ENCODE results near the gene LRRC1.

- no peak for TF ChIP-seq POLR2AphosphoS5 (IDR thresholded peaks at IDR 0.05; ENCODE audit: low read length)
- no peak for TF ChIP-seq RAD21 (IDR thresholded peaks at IDR 0.05; ENCODE audit: insufficient read depth, low read depth, low read length)
- TF ChIP-seq REST (IDR thresholded peaks at IDR 0.05; ENCODE audit: low read depth, low read length), result no peak
- no peak for TF ChIP-seq ELK1 (IDR thresholded peaks at IDR 0.05; ENCODE audit: low read depth, low read length)
- TF ChIP-seq POLR2A (IDR thresholded peaks at IDR 0.05; ENCODE audit: low read depth, low read length), result no peak
- no peak for TF ChIP-seq BCL11A (IDR thresholded peaks at IDR 0.05; ENCODE audit: low read depth, low read length)
- TF ChIP-seq EZH2 (IDR thresholded peaks at IDR 0.05; ENCODE audit: borderline replicate concordance, control insufficient read depth, low read depth, low read length), result no peak
- TF ChIP-seq E4F1 (IDR thresholded peaks at IDR 0.05; ENCODE audit: borderline replicate concordance, partially characterized antibody), result no peak
- no peak for TF ChIP-seq CTCF (IDR thresholded peaks at IDR 0.05 in 2 of 3, conservative IDR thresholded peaks at IDR 0.05 in 1 of 3; ENCODE audit: control insufficient read depth in 2 of 3, extremely low read depth in 1 of 3, insufficient read depth in 1 of 3, low read depth in 3 of 3, low read length in 3 of 3)
Measured at GRCh38 chr6:53931086-53931485, 136.3 kb downstream of the LRRC1 start.

Measured in GM12878 (cell line).